BE2C (cell line): ENCODE measurements around the gene GJB5.

ENCODE experiments used
- DNase-seq: peaks from one replicate; pipeline ENCODE4 v3.0.0-alpha.2; 2020
- H3K27me3 ChIP-seq: fragments of 250-450 bp; sonication (Bioruptor Pico); 2 replicates; pipeline ENCODE4 v1.5.1; 2020; ENCODE audit warnings: mild to moderate bottlenecking
- H3K36me3 ChIP-seq: fragments of 250-450 bp; sonication (Bioruptor Pico); 2 replicates; pipeline ENCODE4 v1.5.1; 2020; ENCODE audit warnings: mild to moderate bottlenecking
- H3K4me1 ChIP-seq: fragments of 250-450 bp; sonication (Bioruptor Pico); 2 replicates; pipeline ENCODE4 v1.5.1; 2020
- H3K4me3 ChIP-seq: 2 replicates; pipeline ENCODE4 v1.5.1; 2011; ENCODE audit warnings: low read depth, low read length
- H3K9me3 ChIP-seq: fragments of 250-450 bp; sonication (Bioruptor Pico); 2 replicates; pipeline ENCODE4 v1.5.1; 2020
- CTCF ChIP-seq: IDR thresholded peaks from 2 replicates; pipeline ENCODE4 v1.5.1; 2012; ENCODE audit warnings: mild to moderate bottlenecking, low read depth, low read length

Gene GJB5

GRCh38 chr1:34757386-34757785 lies 2.5 kb downstream of the GJB5 start:
- DNase-seq, result no peak
- Histone ChIP-seq H3K9me3 (no peaks in the 10 kb centered on the region), H3K36me3 (no peaks in the 10 kb centered on the region), H3K4me1 (no peaks in the 10 kb centered on the region), H3K4me3 (no peak overlapping the region), H3K27me3 (no peaks in the 10 kb centered on the region)
- no peak for TF ChIP-seq CTCF

- no peak for DNase-seq
- Histone ChIP-seq H3K36me3 (no peaks in the 10 kb centered on the region), H3K4me3 (no peak overlapping the region), H3K4me1 (no peaks in the 10 kb centered on the region), H3K9me3 (no peaks in the 10 kb centered on the region), H3K27me3 (no peaks in the 10 kb centered on the region)
- TF ChIP-seq CTCF, result no peak
Observed at GRCh38 chr1:34758751-34759150, 3.9 kb downstream of the GJB5 start.

GRCh38 chr1:34759503-34760357 lies 4.9 kb downstream of the GJB5 start, which contains the start of gene GJB4:
GJB4 (plus strand) TSS chr1:34759740; CDS start chr1:34761255, 1,515 bp downstream.
- TF ChIP-seq CTCF, result no peak
- no peaks in the 10 kb centered on the region for H3K27me3 ChIP-seq
- no peak within 1 kb of the TSS for H3K4me3 ChIP-seq
- H3K4me1 ChIP-seq, result no peaks in the 10 kb centered on the region
- H3K9me3 ChIP-seq, result no peaks in the 10 kb centered on the region
- no peak for DNase-seq
- no peaks in the 10 kb centered on the region for H3K36me3 ChIP-seq

- no peak for DNase-seq
- no peaks in the 10 kb centered on the region for H3K27me3 ChIP-seq
- H3K4me3 ChIP-seq, result no peak overlapping the region
Observed at GRCh38 chr1:34761176-34761761, 6.4 kb downstream of the GJB5 start.

GRCh38 chr1:34761776-34762307 lies 7.0 kb downstream of the GJB5 start:
- H3K4me3 ChIP-seq, result no peak overlapping the region
- H3K9me3 ChIP-seq, result no peaks in the 10 kb centered on the region
- no peaks in the 10 kb centered on the region for H3K4me1 ChIP-seq
- no peaks in the 10 kb centered on the region for H3K36me3 ChIP-seq
- no peak for TF ChIP-seq CTCF
- DNase-seq, result no peak
- H3K27me3 ChIP-seq, result no peaks in the 10 kb centered on the region

More at GRCh38 chr1:34761176-34761761, 6.4 kb downstream of the GJB5 start:
- H3K4me1 ChIP-seq, result no peaks in the 10 kb centered on the region
- no peaks in the 10 kb centered on the region for H3K9me3 ChIP-seq
- no peaks in the 10 kb centered on the region for H3K36me3 ChIP-seq
- no peak for TF ChIP-seq CTCF
